ENCODE data around the gene PBX1.

The PBX1 gene

GRCh38 chr1:164858096-164858632 is 299.2 kb downstream of the PBX1 start:
- in situ Hi-C loops (cut with MboI; ENCODE audit: low pct_unique_long_range_greater_than_20kb, low sequenced_read_pairs): no loop called here
- DNase-seq: no peak

GRCh38 chr1:164861632-164862031 is 302.6 kb downstream of the PBX1 start:
- in situ Hi-C loops (cut with MboI; ENCODE audit: low pct_unique_long_range_greater_than_20kb, low sequenced_read_pairs): no loop called here
- DNase-seq: no peak

GRCh38 chr1:164863056-164863455 is 304.1 kb downstream of the PBX1 start:
- DNase-seq: no peak

GRCh38 chr1:164864161-164864560 is 305.2 kb downstream of the PBX1 start:
- DNase-seq: no peak

More at GRCh38 chr1:164863056-164863455, 304.1 kb downstream of the PBX1 start:
- in situ Hi-C loops (cut with MboI; ENCODE audit: low pct_unique_long_range_greater_than_20kb, low sequenced_read_pairs): no loop called here

GRCh38 chr1:164865385-164865784 is 306.4 kb downstream of the PBX1 start:
- no peak for DNase-seq
- in situ Hi-C loops (cut with MboI; ENCODE audit: low pct_unique_long_range_greater_than_20kb, low sequenced_read_pairs): no loop called here

More at GRCh38 chr1:164864161-164864560, 305.2 kb downstream of the PBX1 start:
- in situ Hi-C loops (cut with MboI; ENCODE audit: low pct_unique_long_range_greater_than_20kb, low sequenced_read_pairs): no loop called here

- in situ Hi-C loops (cut with MboI; ENCODE audit: low pct_unique_long_range_greater_than_20kb, low sequenced_read_pairs): no loop called here
- no peak for DNase-seq
Measured at GRCh38 chr1:164867590-164867989, 308.6 kb downstream of the PBX1 start.

- no peak for DNase-seq
- in situ Hi-C loops (cut with MboI; ENCODE audit: low pct_unique_long_range_greater_than_20kb, low sequenced_read_pairs): no loop called here
Measured at GRCh38 chr1:164868990-164869389, 310.0 kb downstream of the PBX1 start.

- in situ Hi-C loops (cut with MboI; ENCODE audit: low pct_unique_long_range_greater_than_20kb, low sequenced_read_pairs): no loop called here
- DNase-seq: no peak
Measured at GRCh38 chr1:164875518-164875917, 316.5 kb downstream of the PBX1 start.

GRCh38 chr1:164876398-164877116 is 317.6 kb downstream of the PBX1 start:
- in situ Hi-C loops (cut with MboI; ENCODE audit: low pct_unique_long_range_greater_than_20kb, low sequenced_read_pairs): no loop called here
- DNase-seq: no peak

- in situ Hi-C loops (cut with MboI; ENCODE audit: low pct_unique_long_range_greater_than_20kb, low sequenced_read_pairs): no loop called here
Measured at GRCh38 chr1:164880199-164880598, 321.2 kb downstream of the PBX1 start.

GRCh38 chr1:164880644-164881043 is 321.7 kb downstream of the PBX1 start:
- no peak for DNase-seq
- in situ Hi-C loops (cut with MboI; ENCODE audit: low pct_unique_long_range_greater_than_20kb, low sequenced_read_pairs): no loop called here

More at GRCh38 chr1:164880199-164880598, 321.2 kb downstream of the PBX1 start:
- no peak for DNase-seq

GRCh38 chr1:164885311-164885710 is 326.3 kb downstream of the PBX1 start:
- no peak for DNase-seq
- in situ Hi-C loops (cut with MboI; ENCODE audit: low pct_unique_long_range_greater_than_20kb, low sequenced_read_pairs): no loop called here

- in situ Hi-C loops (cut with MboI; ENCODE audit: low pct_unique_long_range_greater_than_20kb, low sequenced_read_pairs): no loop called here
- DNase-seq: no peak
Measured at GRCh38 chr1:164886101-164886500, 327.1 kb downstream of the PBX1 start.

- DNase-seq: no peak
- in situ Hi-C loops (cut with MboI; ENCODE audit: low pct_unique_long_range_greater_than_20kb, low sequenced_read_pairs): no loop called here
Measured at GRCh38 chr1:164891615-164892014, 332.6 kb downstream of the PBX1 start.

- DNase-seq: no peak
- in situ Hi-C loops (cut with MboI; ENCODE audit: low pct_unique_long_range_greater_than_20kb, low sequenced_read_pairs): no loop called here
Measured at GRCh38 chr1:164895026-164895912, 336.3 kb downstream of the PBX1 start.

GRCh38 chr1:164901031-164901430 is 342.0 kb downstream of the PBX1 start:
- in situ Hi-C loops (cut with MboI; ENCODE audit: low pct_unique_long_range_greater_than_20kb, low sequenced_read_pairs): no loop called here
- DNase-seq: no peak

All from KBM-7 (cell line).